DOHH2 (cell line): ENCODE data around the gene ACOX3.

Experiments used
- EZH2phosphoT487 ChIP-seq: fragments of 200-600 bp; sonication (generic); IDR thresholded peaks from 2 replicates; pipeline ENCODE4 v1.6.1; 2017; ENCODE audit warnings: borderline replicate concordance, mild to moderate bottlenecking, antibody characterized with exemption, low read length, moderate library complexity, mixed read lengths
- TF ChIP-seq, protein P1 (sequence below): fragments of 200-600 bp; sonication (generic); IDR thresholded peaks from one replicate; pipeline ENCODE4 v1.5.1; 2014; ENCODE audit warnings: antibody characterized with exemption, mild to moderate bottlenecking, low read depth, low read length; ENCODE audit not compliant: poor library complexity, severe bottlenecking

DNA sequence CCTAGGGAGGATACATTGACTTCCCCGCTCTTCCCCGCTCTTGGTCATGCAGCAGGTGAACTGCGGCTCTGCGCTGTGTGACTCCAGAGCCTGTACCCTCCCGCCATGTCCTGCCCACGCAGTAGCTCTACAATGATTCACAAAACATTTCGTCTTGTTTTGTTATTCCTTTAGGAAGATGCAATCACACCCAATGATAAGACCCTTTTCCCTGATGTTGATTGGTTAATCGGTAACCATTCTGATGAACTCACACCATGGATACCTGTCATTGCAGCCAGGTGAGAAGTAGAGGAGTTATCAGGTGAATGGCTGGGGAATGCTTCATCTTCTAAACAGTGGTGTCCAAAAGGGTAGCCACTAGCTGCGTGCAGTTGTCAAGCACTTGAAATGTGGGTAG, 23.3 kb upstream of the ACOX3 start:
- TF ChIP-seq, protein P1, sequence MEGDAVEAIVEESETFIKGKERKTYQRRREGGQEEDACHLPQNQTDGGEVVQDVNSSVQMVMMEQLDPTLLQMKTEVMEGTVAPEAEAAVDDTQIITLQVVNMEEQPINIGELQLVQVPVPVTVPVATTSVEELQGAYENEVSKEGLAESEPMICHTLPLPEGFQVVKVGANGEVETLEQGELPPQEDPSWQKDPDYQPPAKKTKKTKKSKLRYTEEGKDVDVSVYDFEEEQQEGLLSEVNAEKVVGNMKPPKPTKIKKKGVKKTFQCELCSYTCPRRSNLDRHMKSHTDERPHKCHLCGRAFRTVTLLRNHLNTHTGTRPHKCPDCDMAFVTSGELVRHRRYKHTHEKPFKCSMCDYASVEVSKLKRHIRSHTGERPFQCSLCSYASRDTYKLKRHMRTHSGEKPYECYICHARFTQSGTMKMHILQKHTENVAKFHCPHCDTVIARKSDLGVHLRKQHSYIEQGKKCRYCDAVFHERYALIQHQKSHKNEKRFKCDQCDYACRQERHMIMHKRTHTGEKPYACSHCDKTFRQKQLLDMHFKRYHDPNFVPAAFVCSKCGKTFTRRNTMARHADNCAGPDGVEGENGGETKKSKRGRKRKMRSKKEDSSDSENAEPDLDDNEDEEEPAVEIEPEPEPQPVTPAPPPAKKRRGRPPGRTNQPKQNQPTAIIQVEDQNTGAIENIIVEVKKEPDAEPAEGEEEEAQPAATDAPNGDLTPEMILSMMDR: no peak
- no peak for TF ChIP-seq EZH2phosphoT487
